HFFc6 (cell line): ENCODE measurements around the gene ADAMTSL5. TPM values are rescaled to one million over a fixed set of nuclear protein-coding genes. Genes with fewer than 3 reads are reported as not detected.

ENCODE experiments used
- DNase-seq: peaks from one replicate; pipeline ENCODE4 v3.0.0-alpha.2; 2018
- H3K27ac Mint-ChIP-seq: 2 replicates; pipeline ENCODE4 v1.8.0; 2020; ENCODE audit warnings: mild to moderate bottlenecking, mixed read lengths
- H3K27me3 Mint-ChIP-seq: 2 replicates; pipeline ENCODE4 v1.8.0; 2021; ENCODE audit warnings: mild to moderate bottlenecking, moderate library complexity, mixed read lengths; ENCODE audit not compliant: insufficient read depth
- H3K36me3 Mint-ChIP-seq: 2 replicates; pipeline ENCODE4 v1.8.0; 2021; ENCODE audit warnings: low read depth, mixed read lengths
- H3K4me1 Mint-ChIP-seq: 2 replicates; pipeline ENCODE4 v1.8.0; 2020; ENCODE audit warnings: low read depth, mixed read lengths
- H3K4me3 Mint-ChIP-seq: 2 replicates; pipeline ENCODE4 v1.8.0; 2020; ENCODE audit warnings: mild to moderate bottlenecking, moderate library complexity, mixed read lengths
- H3K9me3 Mint-ChIP-seq: 2 replicates; pipeline ENCODE4 v1.8.0; 2020; ENCODE audit warnings: mild to moderate bottlenecking, mixed read lengths
- CTCF ChIP-seq: fragments of 200-600 bp; sonication (generic); IDR thresholded peaks from 2 replicates; pipeline ENCODE4 v1.5.0; 2021; ENCODE audit warnings: antibody characterized with exemption, mild to moderate bottlenecking
- total RNA-seq, 6 experiments: library from RNA; stranded (reverse); fragmentation: NEBNext Ultra II Directional; extraction: Animal tissue kit (Norgen Biotek cat#: 25700); gene quantifications; 2 replicates in 1 of 6; 3 replicates in 5 of 6; pipeline ENCODE4 v1.2.3, GENCODE V29; 2021

ADAMTSL5 gene
- total RNA-seq, 6 experiments from 2014 or later: 14.9 to 20.5 (median 16.2) TPM

GRCh38 chr19:1460033-1460995 lies 52.5 kb downstream of the ADAMTSL5 start:
- peaks cover 4% of the 10 kb centered on the region for H3K27me3 Mint-ChIP-seq
- no peak overlapping the region for H3K4me3 Mint-ChIP-seq
- no peaks in the 10 kb centered on the region for H3K36me3 Mint-ChIP-seq
- no peak overlapping the region for H3K27ac Mint-ChIP-seq
- H3K4me1 Mint-ChIP-seq: no peaks in the 10 kb centered on the region
- no peak for DNase-seq
- TF ChIP-seq CTCF: no peak
- no peaks in the 10 kb centered on the region for H3K9me3 Mint-ChIP-seq

- Mint-ChIP-seq H3K9me3 (no peaks in the 10 kb centered on the region), H3K36me3 (no peaks in the 10 kb centered on the region), H3K4me3 (no peak overlapping the region), H3K27ac (no peak overlapping the region), H3K27me3 (peaks cover 4% of the 10 kb centered on the region), H3K4me1 (no peaks in the 10 kb centered on the region)
- no peak for TF ChIP-seq CTCF
- no peak for DNase-seq
Measured at GRCh38 chr19:1459479-1459878, 53.3 kb downstream of the ADAMTSL5 start.

- no peak for DNase-seq
- no peaks in the 10 kb centered on the region for H3K36me3 Mint-ChIP-seq
- no peaks in the 10 kb centered on the region for H3K9me3 Mint-ChIP-seq
- no peak overlapping the region for H3K4me3 Mint-ChIP-seq
- peaks cover 6% of the 10 kb centered on the region for H3K27me3 Mint-ChIP-seq
- H3K27ac Mint-ChIP-seq: no peak overlapping the region
- no peak for TF ChIP-seq CTCF
- H3K4me1 Mint-ChIP-seq: no peaks in the 10 kb centered on the region
Measured at GRCh38 chr19:1457892-1458291, 54.9 kb downstream of the ADAMTSL5 start.

GRCh38 chr19:1457031-1457739 lies 55.6 kb downstream of the ADAMTSL5 start:
- H3K27ac Mint-ChIP-seq: no peak overlapping the region
- H3K9me3 Mint-ChIP-seq: no peaks in the 10 kb centered on the region
- DNase-seq: no peak
- peaks cover 7% of the 10 kb centered on the region for H3K27me3 Mint-ChIP-seq
- peak; percentile 18; the same call in 1 of the 2 replicates for TF ChIP-seq CTCF
- no peak overlapping the region for H3K4me3 Mint-ChIP-seq
- no peaks in the 10 kb centered on the region for H3K4me1 Mint-ChIP-seq
- H3K36me3 Mint-ChIP-seq: no peaks in the 10 kb centered on the region

GRCh38 chr19:1456121-1456900 lies 56.5 kb downstream of the ADAMTSL5 start:
- peaks cover 13% of the 10 kb centered on the region for H3K27me3 Mint-ChIP-seq

More at GRCh38 chr19:1456121-1456900, 56.5 kb downstream of the ADAMTSL5 start:
- no peak for DNase-seq
- Mint-ChIP-seq H3K4me3 (no peak overlapping the region), H3K9me3 (no peaks in the 10 kb centered on the region), H3K36me3 (no peaks in the 10 kb centered on the region), H3K27ac (no peak overlapping the region), H3K4me1 (no peaks in the 10 kb centered on the region)
- no peak for TF ChIP-seq CTCF
